Activated CD4-positive, alpha-beta memory T cell treated with anti-CD3 and anti-CD28 coated beads, Interleukin-2, amount 10 ng/mL, durations not matched to agents 7 days and 5 days (primary cell): Measurements from ENCODE around the gene SRRM2. TPM values are rescaled to one million over a fixed set of nuclear protein-coding genes. Genes with fewer than 3 reads are reported as not detected.

Experiments
- CTCF ChIA-PET: fragments of 350-600 bp; sonication (Branson Sonifier 250); formaldehyde crosslinking; loops from one replicate; lab custom pipeline; 2021; ENCODE audit warnings: antibody characterized with exemption, inconsistent platforms; lab: Charles Lee
- POLR2A ChIA-PET: fragments of 350-600 bp; sonication (Branson Sonifier 250); formaldehyde crosslinking; loops from one replicate; lab custom pipeline; 2021; ENCODE audit warnings: antibody characterized with exemption; lab: Charles Lee
- DNase-seq: peaks from one replicate; pipeline ENCODE4 v3.0.0-alpha.2; 2020
- H3K27ac Mint-ChIP-seq: one replicate; pipeline ENCODE4 v1.8.0; 2021; ENCODE audit warnings: mild to moderate bottlenecking, mixed read lengths
- H3K27me3 Mint-ChIP-seq: one replicate; pipeline ENCODE4 v1.8.0; 2021; ENCODE audit warnings: mixed read lengths
- H3K36me3 Mint-ChIP-seq: one replicate; pipeline ENCODE4 v1.8.0; 2021; ENCODE audit warnings: low read depth, mixed read lengths
- H3K4me1 Mint-ChIP-seq: one replicate; pipeline ENCODE4 v1.8.0; 2021; ENCODE audit warnings: mixed read lengths
- H3K4me3 Mint-ChIP-seq: one replicate; pipeline ENCODE4 v1.8.0; 2021; ENCODE audit warnings: mild to moderate bottlenecking, mixed read lengths
- H3K9me3 Mint-ChIP-seq: one replicate; pipeline ENCODE4 v1.8.0; 2021; ENCODE audit warnings: mixed read lengths
- total RNA-seq, 2 experiments: library from RNA; stranded (reverse); gene quantifications; one replicate each; pipeline ENCODE4 v1.2.3, GENCODE V29; 2021

SRRM2 gene
- total RNA-seq, 2 experiments from 2014 or later: 520 to 539 TPM

DNA sequence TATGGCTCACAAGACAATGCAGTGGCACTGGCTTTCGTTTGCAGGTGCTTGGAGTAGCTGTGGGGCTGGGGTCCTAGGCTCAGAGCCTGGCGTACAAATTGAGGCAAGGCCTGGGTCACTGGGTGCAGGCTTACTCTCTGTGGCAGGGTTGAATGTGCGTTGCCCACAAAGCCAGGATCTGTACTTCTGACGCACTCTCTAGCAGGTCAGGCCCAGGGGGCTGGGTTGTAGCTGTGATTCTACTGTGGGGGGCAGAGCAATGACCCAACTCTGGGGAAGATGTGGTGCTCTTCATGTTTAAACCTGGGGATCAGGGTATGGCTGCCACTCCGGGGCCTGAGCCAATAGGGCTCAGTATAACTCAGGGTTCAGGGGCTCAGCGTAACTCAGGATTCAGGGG lies 58.2 kb downstream of the SRRM2 start:
- ChIA-PET CTCF (no interaction called here), POLR2A (no interaction called here)
- H3K4me1 Mint-ChIP-seq: no peaks in the 10 kb centered on the region
- no peak for DNase-seq
- no peak overlapping the region for H3K4me3 Mint-ChIP-seq
- no peak overlapping the region for H3K27ac Mint-ChIP-seq
- no peaks in the 10 kb centered on the region for H3K9me3 Mint-ChIP-seq
- H3K36me3 Mint-ChIP-seq: no peaks in the 10 kb centered on the region
- H3K27me3 Mint-ChIP-seq: peaks cover 31% of the 10 kb centered on the region

GRCh38 chr16:2811703-2812471 lies 59.4 kb downstream of the SRRM2 start:
- no peaks in the 10 kb centered on the region for H3K4me1 Mint-ChIP-seq
- ChIA-PET CTCF (no interaction called here), POLR2A (no interaction called here)
- peaks cover 27% of the 10 kb centered on the region for H3K27me3 Mint-ChIP-seq
- no peak overlapping the region for H3K4me3 Mint-ChIP-seq
- no peaks in the 10 kb centered on the region for H3K9me3 Mint-ChIP-seq
- H3K27ac Mint-ChIP-seq: no peak overlapping the region
- no peaks in the 10 kb centered on the region for H3K36me3 Mint-ChIP-seq
- DNase-seq: no peak

DNA sequence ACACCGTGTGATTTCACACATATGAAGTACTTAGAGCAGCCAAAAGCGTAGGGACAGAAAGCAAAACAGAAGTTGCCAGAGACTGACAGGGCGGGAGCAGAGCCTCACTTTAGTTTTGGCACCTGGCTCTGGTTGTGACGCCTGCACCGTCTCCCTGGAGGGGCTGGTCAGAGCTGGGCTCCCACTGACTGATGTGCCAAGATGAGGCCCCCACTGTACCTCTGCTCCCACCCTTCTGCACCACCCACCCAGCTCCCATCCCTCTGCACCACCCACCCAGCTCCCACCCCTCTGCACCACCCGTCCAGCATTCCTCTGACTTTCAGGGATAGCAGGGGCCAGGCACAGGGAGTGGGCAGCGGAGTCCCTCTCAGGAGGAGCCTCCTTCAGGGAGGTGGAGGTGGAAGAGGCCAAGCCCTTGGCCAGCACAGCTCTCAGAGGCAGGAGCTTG lies 61.4 kb downstream of the SRRM2 start:
- CTCF ChIA-PET: no interaction called here

DNA sequence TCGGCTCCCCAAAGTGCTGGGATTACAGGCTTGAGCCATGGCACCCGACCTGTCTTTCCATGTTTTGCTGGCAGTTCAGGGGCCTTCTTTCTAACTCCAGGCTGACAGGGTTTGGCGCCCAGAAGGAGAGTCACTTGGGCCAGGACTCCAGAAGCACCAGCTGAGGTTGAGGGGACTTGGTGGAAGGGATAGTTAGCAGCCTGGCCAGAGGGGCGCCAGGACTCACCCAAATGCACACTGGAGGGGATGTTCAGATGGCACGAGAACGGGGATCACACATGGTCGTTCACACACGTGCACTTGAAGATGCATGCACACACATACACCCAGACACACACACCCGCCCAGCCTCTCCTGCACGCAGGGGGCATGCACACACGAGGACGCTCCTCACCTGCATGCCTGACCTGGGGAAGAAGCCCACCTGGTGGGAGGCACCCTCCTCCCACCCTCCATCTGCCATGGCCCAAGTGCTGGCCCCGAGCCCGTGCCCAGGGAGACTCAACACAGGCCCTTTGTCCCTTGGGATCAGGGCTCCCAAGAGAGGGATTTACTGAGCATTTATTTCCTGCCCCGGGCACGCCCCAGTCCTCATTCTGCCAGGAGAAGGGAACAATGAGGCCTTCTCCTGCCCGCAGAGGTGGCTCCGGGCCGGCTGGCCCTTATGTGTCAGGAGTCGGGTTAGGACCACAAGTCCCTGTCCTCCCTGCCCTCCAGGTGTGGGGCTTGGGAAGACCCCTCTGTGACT lies 62.3 kb downstream of the SRRM2 start:
- CTCF ChIA-PET: no interaction called here
- POLR2A ChIA-PET: no interaction called here
- Mint-ChIP-seq H3K9me3 (no peaks in the 10 kb centered on the region), H3K27me3 (peaks cover 9% of the 10 kb centered on the region), H3K36me3 (no peaks in the 10 kb centered on the region), H3K4me1 (no peaks in the 10 kb centered on the region), H3K27ac (no peak overlapping the region), H3K4me3 (no peak overlapping the region)
- DNase-seq: no peak

More for the DNA sequence above, 61.4 kb downstream of the SRRM2 start:
- Mint-ChIP-seq H3K9me3 (no peaks in the 10 kb centered on the region), H3K4me1 (no peaks in the 10 kb centered on the region), H3K27me3 (peaks cover 18% of the 10 kb centered on the region), H3K36me3 (no peaks in the 10 kb centered on the region), H3K4me3 (no peak overlapping the region), H3K27ac (no peak overlapping the region)
- POLR2A ChIA-PET: no interaction called here
- DNase-seq: no peak

DNA sequence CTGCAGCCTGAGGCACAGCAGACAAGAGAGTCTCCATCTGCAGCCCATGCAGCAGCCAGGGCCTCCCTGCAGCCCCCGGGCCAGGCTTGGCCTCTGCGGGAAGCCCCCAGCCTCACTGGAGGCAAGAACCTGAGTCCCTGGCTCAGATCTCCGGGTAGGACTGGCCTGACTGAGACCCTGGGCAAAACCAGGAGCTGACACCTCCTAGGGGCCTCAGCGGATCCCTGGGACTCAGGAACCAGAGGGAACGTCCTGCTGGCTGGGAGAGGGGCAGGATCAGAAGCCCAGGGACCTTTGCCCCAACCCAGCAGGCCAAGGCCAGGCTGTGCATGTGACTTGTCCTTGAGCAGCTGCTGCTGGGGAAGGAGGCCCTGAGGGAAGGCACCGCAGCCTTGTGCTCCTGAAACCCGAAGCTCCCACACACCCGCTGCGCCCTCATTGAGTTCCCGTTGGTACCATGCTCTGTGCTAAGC lies 62.9 kb downstream of the SRRM2 start:
- no peak for DNase-seq

GRCh38 chr16:2816751-2817339 lies 64.4 kb downstream of the SRRM2 start, which contains the start of gene PRSS21:
Gene PRSS21, plus strand, starts transcription at chr16:2817237. Its CDS starts 32 bp downstream, at chr16:2817269.
- ChIA-PET POLR2A (no interaction called here), CTCF (interaction anchor here (0.7 kb wide), 2 partner anchors 51 to 138 kb away, joined by 3 read pairs; no protein-coding TSS in a partner anchor)
- Mint-ChIP-seq H3K9me3 (no peaks in the 10 kb centered on the region), H3K4me3 (peak within 1 kb of the TSS; percentile 13), H3K27ac (no peak within 1 kb of the TSS), H3K4me1 (no peaks in the 10 kb centered on the region), H3K36me3 (no peaks in the 10 kb centered on the region), H3K27me3 (no peaks in the 10 kb centered on the region)
- DNase-seq: peak; percentile 27

More for the DNA sequence above, 62.9 kb downstream of the SRRM2 start:
- Mint-ChIP-seq H3K27ac (no peak overlapping the region), H3K36me3 (no peaks in the 10 kb centered on the region), H3K4me1 (no peaks in the 10 kb centered on the region), H3K9me3 (no peaks in the 10 kb centered on the region), H3K27me3 (peaks cover 6% of the 10 kb centered on the region), H3K4me3 (no peak overlapping the region)
- ChIA-PET CTCF (no interaction called here), POLR2A (no interaction called here)

GRCh38 chr16:2817340-2818271 lies 65.2 kb downstream of the SRRM2 start:
- H3K4me3 Mint-ChIP-seq: no peak overlapping the region
- no peaks in the 10 kb centered on the region for H3K27me3 Mint-ChIP-seq
- ChIA-PET CTCF (interaction anchor here (0.7 kb wide), 2 partner anchors 50 to 137 kb away, joined by 3 read pairs; no protein-coding TSS in a partner anchor), POLR2A (no interaction called here)
- no peak for DNase-seq
- no peak overlapping the region for H3K27ac Mint-ChIP-seq
- no peaks in the 10 kb centered on the region for H3K9me3 Mint-ChIP-seq
- H3K4me1 Mint-ChIP-seq: no peaks in the 10 kb centered on the region
- no peaks in the 10 kb centered on the region for H3K36me3 Mint-ChIP-seq

DNA sequence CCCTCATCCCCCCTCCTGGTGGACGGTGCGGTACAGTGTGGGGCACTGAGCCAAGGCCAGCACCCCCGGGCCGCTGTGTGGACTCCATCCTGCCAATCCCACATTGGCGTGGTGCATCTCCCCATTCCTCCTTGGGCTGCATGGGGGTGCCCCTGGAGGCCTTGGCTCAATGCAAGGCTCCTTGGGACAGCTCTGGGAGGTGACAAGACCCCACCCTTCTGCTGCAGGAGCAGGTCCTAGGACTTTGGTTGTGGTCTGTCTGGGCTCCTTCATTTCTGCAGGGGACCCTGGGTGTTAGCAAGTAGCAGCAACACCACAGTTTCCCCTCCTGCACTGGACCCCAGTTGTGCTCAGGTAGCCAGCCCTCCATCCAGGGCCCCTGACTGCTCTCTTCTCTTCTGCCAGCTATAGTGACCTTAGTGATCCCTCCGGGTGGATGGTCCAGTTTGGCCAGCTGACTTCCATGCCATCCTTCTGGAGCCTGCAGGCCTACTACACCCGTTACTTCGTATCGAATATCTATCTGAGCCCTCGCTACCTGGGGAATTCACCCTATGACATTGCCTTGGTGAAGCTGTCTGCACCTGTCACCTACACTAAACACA lies 65.9 kb downstream of the SRRM2 start:
- peaks cover 2% of the 10 kb centered on the region for H3K27me3 Mint-ChIP-seq
- no peak for DNase-seq
- H3K36me3 Mint-ChIP-seq: no peaks in the 10 kb centered on the region
- H3K9me3 Mint-ChIP-seq: no peaks in the 10 kb centered on the region
- CTCF ChIA-PET: no interaction called here
- no peaks in the 10 kb centered on the region for H3K4me1 Mint-ChIP-seq
- POLR2A ChIA-PET: no interaction called here
- H3K27ac Mint-ChIP-seq: no peak overlapping the region
- no peak overlapping the region for H3K4me3 Mint-ChIP-seq

GRCh38 chr16:2819179-2819938 lies 66.9 kb downstream of the SRRM2 start:
- no peak for DNase-seq
- no peaks in the 10 kb centered on the region for H3K9me3 Mint-ChIP-seq

GRCh38 chr16:2819939-2820835 lies 67.7 kb downstream of the SRRM2 start:
- no peaks in the 10 kb centered on the region for H3K36me3 Mint-ChIP-seq
- H3K9me3 Mint-ChIP-seq: no peaks in the 10 kb centered on the region
- no peak overlapping the region for H3K4me3 Mint-ChIP-seq
- no peaks in the 10 kb centered on the region for H3K4me1 Mint-ChIP-seq
- peaks cover 2% of the 10 kb centered on the region for H3K27me3 Mint-ChIP-seq
- no peak overlapping the region for H3K27ac Mint-ChIP-seq
- ChIA-PET POLR2A (no interaction called here), CTCF (no interaction called here)
- no peak for DNase-seq

More at GRCh38 chr16:2819179-2819938, 66.9 kb downstream of the SRRM2 start:
- Mint-ChIP-seq H3K4me3 (no peak overlapping the region), H3K4me1 (no peaks in the 10 kb centered on the region), H3K36me3 (no peaks in the 10 kb centered on the region), H3K27me3 (peaks cover 2% of the 10 kb centered on the region), H3K27ac (no peak overlapping the region)
- POLR2A ChIA-PET: no interaction called here
- CTCF ChIA-PET: no interaction called here
